Stomach (tissue), 9 donors: ENCODE measurements around the gene IFIT3. TPM values are rescaled to one million over a fixed set of nuclear protein-coding genes. Genes with fewer than 3 reads are reported as not detected.

Experiments
- DNase-seq, 2 donors: peaks; one replicate each; pipeline versions ENCODE4 v3.0.0 to v3.0.0-alpha.2; 2013 to 2019
- H3K27ac ChIP-seq, 5 donors: fragments of 200-600 bp in 4 of 5; sonication (generic) in 4 of 5; one replicate each; pipeline ENCODE4 v1.5.1; 2013 to 2019; ENCODE audit warnings: mild to moderate bottlenecking in 1 of 5, moderate library complexity in 1 of 5
- H3K27me3 ChIP-seq, 3 donors: fragments of 200-600 bp; sonication (generic); one replicate each; pipeline ENCODE4 v1.5.1; 2017 to 2019; ENCODE audit warnings: mixed run types in 1 of 3
- H3K36me3 ChIP-seq, 4 donors: fragments of 200-600 bp; sonication (generic); 1 replicate in 3 of 4; 2 replicates in 1 of 4; pipeline ENCODE4 v1.5.1; 2016 to 2019
- H3K4me1 ChIP-seq, 4 donors: fragments of 200-600 bp; sonication (generic); one replicate each; pipeline ENCODE4 v1.5.1; 2016 to 2019
- H3K4me3 ChIP-seq, 4 donors: fragments of 200-600 bp; sonication (generic) in 3 of 4; one replicate each; pipeline ENCODE4 v1.5.1; 2016 to 2019; ENCODE audit warnings: mild to moderate bottlenecking in 1 of 4
- H3K9me3 ChIP-seq, 4 donors: fragments of 200-600 bp; sonication (generic); one replicate each; pipeline ENCODE4 v1.5.1; 2016 to 2019
- CTCF ChIP-seq, 7 experiments: fragments of 450-650 bp in 4 of 7; fragments of 200-600 bp in 3 of 7; sonication (generic) in 3 of 7; IDR thresholded peaks; one replicate each; pipeline ENCODE4 v1.5.1; 2016 to 2019; ENCODE audit warnings: antibody characterized with exemption in 7 of 7, control low read depth in 2 of 7, mild to moderate bottlenecking in 1 of 7
- EP300 ChIP-seq: sonication (generic); formaldehyde crosslinking; IDR thresholded peaks from one replicate; pipeline ENCODE4 v1.6.1; 2017; ENCODE audit warnings: antibody characterized with exemption
- POLR2A ChIP-seq, 4 donors: fragments of 450-650 bp; IDR thresholded peaks; one replicate each; pipeline ENCODE4 v1.6.1; 2016; ENCODE audit warnings: antibody characterized with exemption in 4 of 4, control low read depth in 2 of 4, mild to moderate bottlenecking in 1 of 4, moderate library complexity in 1 of 4
- POLR2AphosphoS5 ChIP-seq, 3 donors: sonication (generic); formaldehyde crosslinking; IDR thresholded peaks; one replicate each; pipeline ENCODE4 v1.6.1; 2016; ENCODE audit warnings: antibody characterized with exemption in 3 of 3
- WGBS, 5 donors: extraction: QIAGEN DNeasy Blood & Tissue Kit in 3 of 5; methylation state at CpG; one replicate each; pipeline versions ENCODE4 v1.1.5 to v1.1.7; 2013 to 2018; 5-methylcytosine and 5-hydroxymethylcytosine counted together
- intact Hi-C: fragments of 100-400 bp; cut with DNase I; formaldehyde crosslinking; loops from one replicate; pipeline ENCODE4 v1.15.1; 2023; ENCODE audit warnings: low total_unique reads
- polyA plus RNA-seq, 3 donors: library from polyadenylated mRNA; stranded (reverse); fragments of 200-250 nt; gene quantifications; one replicate each; pipeline ENCODE4 v1.2.3, GENCODE V29; 2013
- total RNA-seq, 5 donors: library from RNA; depleted of rRNA; stranded (reverse); fragments of >200 nt; gene quantifications; one replicate each; pipeline versions ENCODE4 v1.1.0 to v1.2.3, GENCODE V29; 2014 to 2016
- donor health status: healthy with polysubstance abuse.
- donor health status: Bipolar disorder and iron deficiency.
- donor health status: healthy.

Gene IFIT3
- total and polyA plus RNA-seq, 8 donors: 1.3 to 11.4 (median 6.9) TPM

- H3K4me1 ChIP-seq: peaks cover 9 to 27% (median 18%) of the 10 kb centered on the region in 4 donors
- no peaks in the 10 kb centered on the region for H3K27me3 ChIP-seq
- 65 to 78% (median 77%) methylated on average over 4 of the region's 4 CpGs for WGBS, 5 donors
- H3K4me3 ChIP-seq: no peak overlapping the region
- H3K27ac ChIP-seq: peak overlapping the region in 3 of 5 donors; percentile 41 to 60 (median 48)
- peak in 1 of 2 donors; percentile 50 for DNase-seq
- TF ChIP-seq POLR2A (IDR thresholded peaks at IDR 0.05): no peak
- no peak for TF ChIP-seq EP300
- TF ChIP-seq CTCF (IDR thresholded peaks at IDR 0.05): no peak
- no peak for TF ChIP-seq POLR2AphosphoS5 (IDR thresholded peaks at IDR 0.05)
- H3K9me3 ChIP-seq: no peaks in the 10 kb centered on the region
- no peaks in the 10 kb centered on the region for H3K36me3 ChIP-seq
- intact Hi-C loops: no loop called here
Observed at GRCh38 chr10:89346405-89347254, 18.8 kb downstream of the IFIT3 start.

GRCh38 chr10:89347701-89348457 lies 20.1 kb downstream of the IFIT3 start:
- intact Hi-C loops: no loop called here
- no peaks in the 10 kb centered on the region for H3K36me3 ChIP-seq
- no peak overlapping the region for H3K4me3 ChIP-seq
- TF ChIP-seq POLR2AphosphoS5 (IDR thresholded peaks at IDR 0.05) (no peak), EP300 (no peak), POLR2A (IDR thresholded peaks at IDR 0.05) (no peak), CTCF (IDR thresholded peaks at IDR 0.05) (no peak)
- WGBS, 5 donors: 74 to 90% (median 83%) methylated on average over 7 of the region's 7 CpGs
- H3K9me3 ChIP-seq: no peaks in the 10 kb centered on the region
- peak in 1 of 2 donors; percentile 34 for DNase-seq
- peaks cover 9 to 39% (median 27%) of the 10 kb centered on the region in 4 donors for H3K4me1 ChIP-seq
- H3K27ac ChIP-seq: peak overlapping the region in 4 of 5 donors; percentile 4 to 60 (median 32)
- H3K27me3 ChIP-seq: no peaks in the 10 kb centered on the region

- H3K4me3 ChIP-seq: no peak overlapping the region
- H3K4me1 ChIP-seq: peaks cover 9 to 41% (median 27%) of the 10 kb centered on the region in 4 donors
- H3K36me3 ChIP-seq: no peaks in the 10 kb centered on the region
- no peaks in the 10 kb centered on the region for H3K27me3 ChIP-seq
- TF ChIP-seq POLR2A (IDR thresholded peaks at IDR 0.05) (no peak), CTCF (IDR thresholded peaks at IDR 0.05) (no peak), POLR2AphosphoS5 (IDR thresholded peaks at IDR 0.05) (no peak), EP300 (no peak)
- WGBS, 5 donors: 59 to 74% (median 64%) methylated on average over 5 of the region's 5 CpGs
- peak overlapping the region in 3 of 5 donors; percentile 3 to 48 (median 20) for H3K27ac ChIP-seq
- H3K9me3 ChIP-seq: no peaks in the 10 kb centered on the region
- DNase-seq: no peak
- intact Hi-C loops: no loop called here
Observed at GRCh38 chr10:89348481-89348880, 20.7 kb downstream of the IFIT3 start.

GRCh38 chr10:89348975-89349374 lies 21.2 kb downstream of the IFIT3 start:
- Histone ChIP-seq H3K4me3 (no peak overlapping the region), H3K27me3 (no peaks in the 10 kb centered on the region), H3K9me3 (no peaks in the 10 kb centered on the region), H3K36me3 (no peaks in the 10 kb centered on the region), H3K27ac (no peak overlapping the region), H3K4me1 (peaks cover 9 to 41% (median 27%) of the 10 kb centered on the region in 4 donors)
- no peak for DNase-seq
- TF ChIP-seq EP300 (no peak), POLR2A (IDR thresholded peaks at IDR 0.05) (no peak), POLR2AphosphoS5 (IDR thresholded peaks at IDR 0.05) (no peak), CTCF (IDR thresholded peaks at IDR 0.05) (no peak)
- 70 to 79% (median 77%) methylated on average over 2 of the region's 2 CpGs for WGBS, 5 donors
- intact Hi-C loops: no loop called here
